Activated naive CD4-positive, alpha-beta T cell treated with anti-CD3 and anti-CD28 coated beads, Interleukin-2, amount 50 U/mL, for 72 hours (primary cell): ENCODE measurements around the gene NUP62. TPM values are rescaled to one million over a fixed set of nuclear protein-coding genes. Genes with fewer than 3 reads are reported as not detected.
A peak's percentile ranks its signal among the peaks of the same experiment; 100 is the strongest.
"Not testable (repeated sequence)": the region's sequence is repeated elsewhere in the genome, so short reads cannot be mapped to it uniquely, and the experiment has no call there.

Experiments used
- ATAC-seq, 2 donors: fragments of 150-1000 bp; cut with Tn5 transposase; 2 replicates each; pipeline ENCODE4 v1.10.0; 2021; ENCODE audit warnings: mild to moderate bottlenecking in 2 of 2, moderate library complexity in 2 of 2
- DNase-seq, 2 donors: peaks; one replicate each; pipeline ENCODE4 v3.0.0; 2021 to 2022; ENCODE audit warnings: low spot score in 2 of 2
- H3K27ac Mint-ChIP-seq, 2 donors: one replicate each; pipeline ENCODE4 v1.8.0; 2022; ENCODE audit warnings: mild to moderate bottlenecking in 2 of 2, mixed read lengths in 2 of 2
- H3K36me3 Mint-ChIP-seq, 2 donors: one replicate each; pipeline ENCODE4 v1.8.0; 2022; ENCODE audit warnings: mixed read lengths in 2 of 2
- H3K9me3 Mint-ChIP-seq, 2 donors: one replicate each; pipeline ENCODE4 v1.8.0; 2022; ENCODE audit warnings: mixed read lengths in 2 of 2
- total RNA-seq, 2 donors: library from RNA; stranded (reverse); gene quantifications; one replicate each; pipeline ENCODE4 v1.2.3, GENCODE V29; 2022

NUP62 gene
- total RNA-seq, 2 donors from 2014 or later, result 82.5 to 109 TPM

- ATAC-seq, result no peak
- Mint-ChIP-seq H3K36me3 (no peaks in the 10 kb centered on the region), H3K9me3 (no peaks in the 10 kb centered on the region), H3K27ac (no peak overlapping the region)
- no peak for DNase-seq
Observed at GRCh38 chr19:49956115-49956495, 26.8 kb upstream of the NUP62 start.

- DNase-seq, result no peak
- ATAC-seq, result no peak
- no peaks in the 10 kb centered on the region for H3K9me3 Mint-ChIP-seq
- H3K36me3 Mint-ChIP-seq, result no peaks in the 10 kb centered on the region
- no peak overlapping the region for H3K27ac Mint-ChIP-seq
Observed at GRCh38 chr19:49954933-49955332, 25.6 kb upstream of the NUP62 start.

- DNase-seq (no peak), ATAC-seq (no peak)
- Mint-ChIP-seq H3K36me3 (no peaks in the 10 kb centered on the region), H3K9me3 (no peaks in the 10 kb centered on the region), H3K27ac (no peak overlapping the region)
Observed at GRCh38 chr19:49954092-49954829, 25.0 kb upstream of the NUP62 start.

GRCh38 chr19:49953416-49953815 lies 24.1 kb upstream of the NUP62 start:
- Mint-ChIP-seq H3K27ac (no peak overlapping the region), H3K9me3 (no peaks in the 10 kb centered on the region), H3K36me3 (no peaks in the 10 kb centered on the region)
- no peak for ATAC-seq
- no peak for DNase-seq

GRCh38 chr19:49952906-49953305 lies 23.6 kb upstream of the NUP62 start:
- ATAC-seq (no peak), DNase-seq (no peak)
- Mint-ChIP-seq H3K27ac (no peak overlapping the region), H3K36me3 (no peaks in the 10 kb centered on the region), H3K9me3 (no peaks in the 10 kb centered on the region)

- Mint-ChIP-seq H3K9me3 (no peaks in the 10 kb centered on the region), H3K36me3 (no peaks in the 10 kb centered on the region), H3K27ac (no peak overlapping the region)
- DNase-seq (no peak), ATAC-seq (no peak)
Observed at GRCh38 chr19:49952479-49952836, 23.2 kb upstream of the NUP62 start.

- Mint-ChIP-seq H3K9me3 (no peaks in the 10 kb centered on the region), H3K36me3 (no peaks in the 10 kb centered on the region), H3K27ac (no peak overlapping the region)
- ATAC-seq, result no peak
- no peak for DNase-seq
Observed at GRCh38 chr19:49951806-49952478, 22.6 kb upstream of the NUP62 start.

- Mint-ChIP-seq H3K27ac (no peak overlapping the region), H3K36me3 (no peaks in the 10 kb centered on the region), H3K9me3 (no peaks in the 10 kb centered on the region)
- ATAC-seq (no peak), DNase-seq (no peak)
Observed at GRCh38 chr19:49950956-49951526, 21.7 kb upstream of the NUP62 start.

GRCh38 chr19:49950590-49950948 lies 21.3 kb upstream of the NUP62 start:
- Mint-ChIP-seq H3K9me3 (no peaks in the 10 kb centered on the region), H3K27ac (no peak overlapping the region), H3K36me3 (no peaks in the 10 kb centered on the region)
- DNase-seq (no peak), ATAC-seq (no peak)

GRCh38 chr19:49949742-49950589 lies 20.7 kb upstream of the NUP62 start:
- Mint-ChIP-seq H3K36me3 (no peaks in the 10 kb centered on the region), H3K27ac (peak overlapping the region in 1 of 2 donors; percentile 36), H3K9me3 (peaks cover 0 to 4% of the 10 kb centered on the region in 2 donors)
- DNase-seq (no peak), ATAC-seq (no peak)

- Mint-ChIP-seq H3K9me3 (peaks cover 0 to 4% of the 10 kb centered on the region in 2 donors), H3K36me3 (no peaks in the 10 kb centered on the region), H3K27ac (peak overlapping the region in 1 of 2 donors; percentile 58)
- DNase-seq, result no peak
- ATAC-seq, result no peak
Observed at GRCh38 chr19:49946415-49946814, 17.1 kb upstream of the NUP62 start.

- not testable (repeated sequence) for H3K9me3 Mint-ChIP-seq, H3K36me3 Mint-ChIP-seq, H3K27ac Mint-ChIP-seq, DNase-seq
- peak; percentile 94 to 95 for ATAC-seq
Observed at GRCh38 chr19:49944567-49944966, 15.3 kb upstream of the NUP62 start.

- no peak for ATAC-seq
- DNase-seq, result no peak
- H3K27ac Mint-ChIP-seq, result no peak overlapping the region
- H3K36me3 Mint-ChIP-seq, result no peaks in the 10 kb centered on the region
- H3K9me3 Mint-ChIP-seq, result peaks cover 0 to 4% of the 10 kb centered on the region in 2 donors
Observed at GRCh38 chr19:49940482-49940791, 11.1 kb upstream of the NUP62 start.

GRCh38 chr19:49939721-49940481 lies 10.6 kb upstream of the NUP62 start:
- H3K36me3 Mint-ChIP-seq, result no peaks in the 10 kb centered on the region
- no peak overlapping the region for H3K27ac Mint-ChIP-seq
- no peak for ATAC-seq

GRCh38 chr19:49938662-49939061 lies 9.4 kb upstream of the NUP62 start:
- H3K9me3 Mint-ChIP-seq, result no peaks in the 10 kb centered on the region
- no peak overlapping the region for H3K27ac Mint-ChIP-seq
- no peaks in the 10 kb centered on the region for H3K36me3 Mint-ChIP-seq
- no peak for ATAC-seq
- no peak for DNase-seq

More at GRCh38 chr19:49939721-49940481, 10.6 kb upstream of the NUP62 start:
- no peak for DNase-seq
- H3K9me3 Mint-ChIP-seq, result no peaks in the 10 kb centered on the region

GRCh38 chr19:49937750-49938381 lies 8.6 kb upstream of the NUP62 start:
- H3K36me3 Mint-ChIP-seq, result no peaks in the 10 kb centered on the region
- DNase-seq (peak; percentile 79 to 89), ATAC-seq (peak; percentile 77 to 84)
- no peak overlapping the region for H3K27ac Mint-ChIP-seq
- no peaks in the 10 kb centered on the region for H3K9me3 Mint-ChIP-seq
